ENCODE measurements around the gene IKZF4.
"Not testable (repeated sequence)": the region's sequence is repeated elsewhere in the genome, so short reads cannot be mapped to it uniquely, and the experiment has no call there.

Gene IKZF4

GRCh38 chr12:56053407-56053893 lies 32.6 kb downstream of the IKZF4 start:
- no peak for TF ChIP-seq CTCF (IDR thresholded peaks at IDR 0.05; ENCODE audit: control insufficient read depth, insufficient read depth, low read depth, low read length, missing control alignments)
- DNase-seq (ENCODE audit: low read depth): no peak
- H3K4me3 ChIP-seq (ENCODE audit: control insufficient read depth, low read depth, low read length): no peak overlapping the region

- DNase-seq (ENCODE audit: low read depth); H3K4me3 ChIP-seq (ENCODE audit: control insufficient read depth, low read depth, low read length): not testable (repeated sequence)
Observed at GRCh38 chr12:56059964-56060363, 39.1 kb downstream of the IKZF4 start.

GRCh38 chr12:56061982-56062381 lies 41.1 kb downstream of the IKZF4 start:
- no peak for TF ChIP-seq CTCF (IDR thresholded peaks at IDR 0.05; ENCODE audit: control insufficient read depth, insufficient read depth, low read depth, low read length, missing control alignments)
- no peak for DNase-seq (ENCODE audit: low read depth)
- no peak overlapping the region for H3K4me3 ChIP-seq (ENCODE audit: control insufficient read depth, low read depth, low read length)

- no peak for DNase-seq (ENCODE audit: low read depth)
- no peak for TF ChIP-seq CTCF (IDR thresholded peaks at IDR 0.05; ENCODE audit: control insufficient read depth, insufficient read depth, low read depth, low read length, missing control alignments)
- no peak overlapping the region for H3K4me3 ChIP-seq (ENCODE audit: control insufficient read depth, low read depth, low read length)
Observed at GRCh38 chr12:56062996-56063395, 42.2 kb downstream of the IKZF4 start.

GRCh38 chr12:56071648-56072047 lies 50.8 kb downstream of the IKZF4 start:
- no peak for TF ChIP-seq CTCF (IDR thresholded peaks at IDR 0.05; ENCODE audit: control insufficient read depth, insufficient read depth, low read depth, low read length, missing control alignments)
- no peak overlapping the region for H3K4me3 ChIP-seq (ENCODE audit: control insufficient read depth, low read depth, low read length)
- no peak for DNase-seq (ENCODE audit: low read depth)

GRCh38 chr12:56074396-56074795 lies 53.6 kb downstream of the IKZF4 start:
- H3K4me3 ChIP-seq (ENCODE audit: control insufficient read depth, low read depth, low read length): no peak overlapping the region
- DNase-seq (ENCODE audit: low read depth): no peak
- TF ChIP-seq CTCF (IDR thresholded peaks at IDR 0.05; ENCODE audit: control insufficient read depth, insufficient read depth, low read depth, low read length, missing control alignments): no peak

GRCh38 chr12:56077966-56078365 lies 57.1 kb downstream of the IKZF4 start:
- DNase-seq (ENCODE audit: low read depth); H3K4me3 ChIP-seq (ENCODE audit: control insufficient read depth, low read depth, low read length): not testable (repeated sequence)

GRCh38 chr12:56078427-56078826 lies 57.6 kb downstream of the IKZF4 start:
- no peak for TF ChIP-seq CTCF (IDR thresholded peaks at IDR 0.05; ENCODE audit: control insufficient read depth, insufficient read depth, low read depth, low read length, missing control alignments)
- DNase-seq (ENCODE audit: low read depth): no peak
- H3K4me3 ChIP-seq (ENCODE audit: control insufficient read depth, low read depth, low read length): no peak overlapping the region
